ENCODE measurements around the gene LRRC46. TPM values are rescaled to one million over a fixed set of nuclear protein-coding genes. Genes with fewer than 3 reads are reported as not detected.

LRRC46 gene
- total RNA-seq, 1 experiment from 2014 or later, result 0.31 TPM

DNA sequence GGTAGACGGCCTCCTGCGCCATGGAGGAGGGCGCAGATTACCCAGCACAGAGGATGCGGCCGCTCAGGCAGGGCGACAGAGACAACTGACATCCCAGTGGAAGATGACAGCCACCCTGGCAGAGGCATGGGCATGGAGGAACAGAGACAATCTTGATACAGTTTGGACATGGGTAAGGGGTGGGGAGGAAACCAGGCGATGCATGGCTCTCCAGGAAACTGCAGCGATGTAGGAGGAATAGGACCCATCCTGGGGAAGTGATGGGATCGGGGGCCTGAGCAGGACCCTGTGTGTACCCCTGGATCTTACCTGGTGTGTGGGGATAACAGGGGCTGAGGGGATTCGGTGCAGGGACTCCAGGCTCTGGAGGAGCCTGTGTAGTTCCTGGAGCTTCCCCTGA lies 14.5 kb upstream of the LRRC46 start:
- Histone ChIP-seq H3K4me2 (ENCODE audit: insufficient read depth, insufficient read length, low read length) (no peak overlapping the region), H3K27ac (ENCODE audit: insufficient read length, low read depth, low read length) (no peak overlapping the region), H2BK120ac (ENCODE audit: low read depth, low read length, poor library complexity, severe bottlenecking) (no peak overlapping the region), H3T11ph (ENCODE audit: low read length) (no peak overlapping the region), H4K5ac (ENCODE audit: insufficient read length, low read depth, low read length) (no peak overlapping the region), H3K23me2 (ENCODE audit: insufficient read length, low read depth, low read length, poor library complexity, severe bottlenecking) (peaks cover 7% of the 10 kb centered on the region), H2BK12ac (ENCODE audit: insufficient read length, low read depth, low read length) (no peak overlapping the region), H3K56ac (ENCODE audit: insufficient read length, low read depth, low read length) (no peak overlapping the region), H3K4me1 (ENCODE audit: insufficient read depth, low read length) (no peaks in the 10 kb centered on the region), H4K8ac (replicated peaks; ENCODE audit: insufficient read length, low read depth, low read length) (no peak overlapping the region), H2BK5ac (ENCODE audit: insufficient read length, low read length) (no peak overlapping the region), H3K4ac (ENCODE audit: low read depth, low read length) (no peak overlapping the region), H3K23ac (ENCODE audit: insufficient read length, low read depth, low read length) (no peak overlapping the region), H3K18ac (ENCODE audit: insufficient read length, low read depth, low read length) (no peak overlapping the region), H3K9me3 (ENCODE audit: control insufficient read depth, low read depth, low read length) (no peaks in the 10 kb centered on the region), H2AK5ac (ENCODE audit: insufficient read length, low read length) (no peak overlapping the region), H3K9ac (ENCODE audit: extremely low read depth, insufficient read length, low read length) (no peak overlapping the region), H4K20me1 (ENCODE audit: control insufficient read depth, insufficient read depth, insufficient read length) (no peaks in the 10 kb centered on the region), H2BK15ac (ENCODE audit: low read depth, low read length) (no peak overlapping the region), H3K27me3 (ENCODE audit: insufficient read depth, low read length) (no peaks in the 10 kb centered on the region), H2BK20ac (ENCODE audit: low read depth, low read length, poor library complexity, severe bottlenecking) (no peak overlapping the region), H2AFZ (ENCODE audit: low read length) (no peak overlapping the region), H3K14ac (ENCODE audit: insufficient read depth, low read length) (no peak overlapping the region), H4K91ac (ENCODE audit: insufficient read length, low read depth, low read length) (no peak overlapping the region), H3K79me2 (ENCODE audit: insufficient read depth, low read length) (no peaks in the 10 kb centered on the region; the same call in 1 of the 2 replicates), H3K79me1 (ENCODE audit: insufficient read depth, low read depth, low read length, poor library complexity, severe bottlenecking) (no peaks in the 10 kb centered on the region)
- H3K36me3 Mint-ChIP-seq (ENCODE audit: insufficient read depth in 1 of 3, low read depth in 3 of 3), result peaks cover 0 to 10% (median 0%) of the 10 kb centered on the region in 3 experiments; a peak in 3 of 7 replicates
- no CpG with 5 or more reads among the region's 10 CpGs for WGBS (ENCODE audit: extremely low coverage, insufficient read length, low lambda C conversion rate)
- no peak for DNase-seq
- H3K27me3 Mint-ChIP-seq (ENCODE audit: low read depth), result no peaks in the 10 kb centered on the region
- H3K4me3 Mint-ChIP-seq, result no peak overlapping the region
- TF ChIP-seq, protein P1, sequence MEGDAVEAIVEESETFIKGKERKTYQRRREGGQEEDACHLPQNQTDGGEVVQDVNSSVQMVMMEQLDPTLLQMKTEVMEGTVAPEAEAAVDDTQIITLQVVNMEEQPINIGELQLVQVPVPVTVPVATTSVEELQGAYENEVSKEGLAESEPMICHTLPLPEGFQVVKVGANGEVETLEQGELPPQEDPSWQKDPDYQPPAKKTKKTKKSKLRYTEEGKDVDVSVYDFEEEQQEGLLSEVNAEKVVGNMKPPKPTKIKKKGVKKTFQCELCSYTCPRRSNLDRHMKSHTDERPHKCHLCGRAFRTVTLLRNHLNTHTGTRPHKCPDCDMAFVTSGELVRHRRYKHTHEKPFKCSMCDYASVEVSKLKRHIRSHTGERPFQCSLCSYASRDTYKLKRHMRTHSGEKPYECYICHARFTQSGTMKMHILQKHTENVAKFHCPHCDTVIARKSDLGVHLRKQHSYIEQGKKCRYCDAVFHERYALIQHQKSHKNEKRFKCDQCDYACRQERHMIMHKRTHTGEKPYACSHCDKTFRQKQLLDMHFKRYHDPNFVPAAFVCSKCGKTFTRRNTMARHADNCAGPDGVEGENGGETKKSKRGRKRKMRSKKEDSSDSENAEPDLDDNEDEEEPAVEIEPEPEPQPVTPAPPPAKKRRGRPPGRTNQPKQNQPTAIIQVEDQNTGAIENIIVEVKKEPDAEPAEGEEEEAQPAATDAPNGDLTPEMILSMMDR (conservative IDR thresholded peaks at IDR 0.05), result no peak
- no peaks in the 10 kb centered on the region; a peak in 1 of 5 replicates for H3K9me3 Mint-ChIP-seq
- peak overlapping the region in 1 of 3 experiments; percentile 59; a peak in 1 of 7 replicates for H3K27ac Mint-ChIP-seq
- peaks cover 11 to 12% of the 10 kb centered on the region in 2 experiments for H3K4me1 Mint-ChIP-seq

Data from H9 (cell line).